GM18517 (cell line): Measurements from ENCODE around the gene RIF1.
"Not testable (repeated sequence)": the region's sequence is repeated elsewhere in the genome, so short reads cannot be mapped to it uniquely, and the experiment has no call there.

Experiments used
- ATAC-seq: cut with Tn5 transposase; IDR thresholded peaks from one replicate; pipeline ENCODE4 v1.9.1; 2021; ENCODE audit warnings: mild to moderate bottlenecking, moderate library complexity; ENCODE audit not compliant: unreplicated experiment

Gene RIF1

GRCh38 chr2:151408788-151409600, 708 bp upstream of the RIF1 start:
- ATAC-seq, result no peak

GRCh38 chr2:151410485-151410834, 758 bp downstream of the RIF1 start:
- peak; percentile 40 for ATAC-seq

GRCh38 chr2:151417650-151418049, 7.9 kb downstream of the RIF1 start:
- no peak for ATAC-seq

- ATAC-seq, result not testable (repeated sequence)
Measured at GRCh38 chr2:151421681-151422080, 12.0 kb downstream of the RIF1 start.

- ATAC-seq, result peak; percentile 75
Measured at GRCh38 chr2:151422917-151423439, 13.3 kb downstream of the RIF1 start.

- no peak for ATAC-seq
Measured at GRCh38 chr2:151423760-151424159, 14.1 kb downstream of the RIF1 start.

- no peak for ATAC-seq
Measured at GRCh38 chr2:151437630-151438029, 27.9 kb downstream of the RIF1 start.

- no peak for ATAC-seq
Measured at GRCh38 chr2:151438506-151438905, 28.8 kb downstream of the RIF1 start.

- ATAC-seq, result no peak
Measured at GRCh38 chr2:151439127-151439526, 29.4 kb downstream of the RIF1 start.

- no peak for ATAC-seq
Measured at GRCh38 chr2:151459358-151459757, 49.7 kb downstream of the RIF1 start.

- ATAC-seq, result no peak
Measured at GRCh38 chr2:151465771-151466170, 56.1 kb downstream of the RIF1 start.

- ATAC-seq, result no peak
Measured at GRCh38 chr2:151470556-151470955, 60.9 kb downstream of the RIF1 start.

GRCh38 chr2:151472966-151473365, 63.3 kb downstream of the RIF1 start:
- ATAC-seq, result no peak

- ATAC-seq, result no peak
Measured at GRCh38 chr2:151475071-151475470, 65.4 kb downstream of the RIF1 start.

- no peak for ATAC-seq
Measured at GRCh38 chr2:151476287-151476686, 66.6 kb downstream of the RIF1 start.

GRCh38 chr2:151478011-151478410, 68.3 kb downstream of the RIF1 start:
- no peak for ATAC-seq

- no peak for ATAC-seq
Measured at GRCh38 chr2:151481744-151482143, 72.0 kb downstream of the RIF1 start.

- ATAC-seq, result no peak
Measured at GRCh38 chr2:151482171-151482725, 72.5 kb downstream of the RIF1 start.

- no peak for ATAC-seq
Measured at GRCh38 chr2:151483546-151483945, 73.8 kb downstream of the RIF1 start.

- ATAC-seq, result no peak
Measured at GRCh38 chr2:151484100-151484499, 74.4 kb downstream of the RIF1 start.

GRCh38 chr2:151486053-151486452, 76.4 kb downstream of the RIF1 start:
- ATAC-seq, result no peak

GRCh38 chr2:151490276-151490675, 80.6 kb downstream of the RIF1 start:
- no peak for ATAC-seq
